B cell (primary cell): ENCODE results near the gene SIGMAR1. TPM values are rescaled to one million over a fixed set of nuclear protein-coding genes. Genes with fewer than 3 reads are reported as not detected.
A peak's percentile ranks its signal among the peaks of the same experiment; 100 is the strongest.

Experiments
- ATAC-seq: fragments of 200-7000 bp; cut with Tn5 transposase; one replicate; pipeline ENCODE4 v1.10.0; 2021; ENCODE audit warnings: low read depth, mild to moderate bottlenecking, moderate number of reproducible peaks, moderate library complexity
- CTCF ChIA-PET: fragments of 350-600 bp; sonication (Branson Sonifier 250); formaldehyde crosslinking; loops from one replicate; lab custom pipeline; 2021; ENCODE audit warnings: antibody characterized with exemption, inconsistent platforms; lab: Charles Lee
- POLR2A ChIA-PET: fragments of 350-600 bp; sonication (Branson Sonifier 250); formaldehyde crosslinking; loops from one replicate; lab custom pipeline; 2021; ENCODE audit warnings: antibody characterized with exemption; lab: Charles Lee
- DNase-seq: peaks from one replicate; pipeline ENCODE4 v3.0.0; 2013
- H2AFZ ChIP-seq: 2 replicates; pipeline ENCODE4 v1.6.1; 2012; ENCODE audit warnings: mild to moderate bottlenecking, low read depth, low read length; ENCODE audit not compliant: insufficient read depth, poor library complexity, severe bottlenecking
- H3K27ac ChIP-seq, 2 donors: 1 replicate in 1 of 2; 2 replicates in 1 of 2; pipeline ENCODE4 v1.5.1; 2012 to 2013; ENCODE audit warnings: low read length in 2 of 2, mild to moderate bottlenecking in 2 of 2, moderate library complexity in 1 of 2
- H3K27me3 ChIP-seq, 4 experiments: fragments of 200-600 bp in 1 of 4; sonication (generic) in 1 of 4; replicated peaks in 1 of 4; 1 replicate in 2 of 4; 2 replicates in 2 of 4; pipeline versions ENCODE4 v1.6.1 to v1.7.0; 2013 to 2016; ENCODE audit warnings: low read length in 3 of 4, mild to moderate bottlenecking in 2 of 4, mixed read lengths in 1 of 4, moderate library complexity in 1 of 4; ENCODE audit not compliant: insufficient read depth in 4 of 4, control insufficient read depth in 3 of 4; ENCODE audit errors: control extremely low read depth in 1 of 4
- H3K36me3 ChIP-seq, 2 experiments: replicated peaks in 1 of 2; 1 replicate in 1 of 2; 2 replicates in 1 of 2; pipeline versions ENCODE4 v1.6.1 to v1.7.1; 2013; ENCODE audit warnings: low read length in 1 of 2; ENCODE audit not compliant: insufficient read depth in 2 of 2, control insufficient read depth in 1 of 2; ENCODE audit errors: control extremely low read depth in 1 of 2, extremely low read depth in 1 of 2
- H3K4me1 ChIP-seq, 2 donors: fragments of 200-600 bp in 1 of 2; sonication (generic) in 1 of 2; 1 replicate in 1 of 2; 2 replicates in 1 of 2; pipeline versions ENCODE4 v1.5.1 to v1.6.1; 2013 to 2017; ENCODE audit warnings: low read length in 2 of 2; ENCODE audit not compliant: control insufficient read depth in 2 of 2, insufficient read depth in 2 of 2
- H3K4me2 ChIP-seq: replicated peaks from 2 replicates; pipeline ENCODE3; 2012; ENCODE audit warnings: mild to moderate bottlenecking, low read depth, low read length; ENCODE audit not compliant: poor library complexity, severe bottlenecking
- H3K4me3 ChIP-seq, 5 experiments: fragments of 200-600 bp in 1 of 5; sonication (generic) in 1 of 5; 1 replicate in 3 of 5; 2 replicates in 2 of 5; pipeline versions ENCODE4 v1.5.1 to v1.7.0; 2011 to 2016; ENCODE audit warnings: low read length in 4 of 5, mild to moderate bottlenecking in 4 of 5, low read depth in 2 of 5, control low read depth in 1 of 5, moderate library complexity in 1 of 5; ENCODE audit not compliant: insufficient read depth in 1 of 5; ENCODE audit errors: control extremely low read depth in 1 of 5, extremely low read depth in 1 of 5
- H3K79me2 ChIP-seq: fragments of 200-600 bp; sonication (generic); one replicate; pipeline ENCODE4 v1.6.0; 2016; ENCODE audit warnings: low read length; ENCODE audit not compliant: control insufficient read depth, insufficient read depth
- H3K9ac ChIP-seq: fragments of 200-600 bp; sonication (generic); 2 replicates; pipeline ENCODE4 v1.6.1; 2017; ENCODE audit warnings: mild to moderate bottlenecking, low read length, moderate library complexity
- H3K9me3 ChIP-seq, 3 donors: one replicate each; pipeline versions ENCODE4 v1.6.1 to v1.7.1; 2013; ENCODE audit warnings: low read length in 2 of 3; ENCODE audit not compliant: control insufficient read depth in 2 of 3, insufficient read depth in 1 of 3; ENCODE audit errors: control extremely low read depth in 1 of 3
- H4K20me1 ChIP-seq: 2 replicates; pipeline ENCODE4 v1.6.0; 2012; ENCODE audit warnings: mild to moderate bottlenecking, low read length; ENCODE audit not compliant: insufficient read depth, control insufficient read depth, poor library complexity, severe bottlenecking
- H3K27ac Mint-ChIP-seq: one replicate; pipeline ENCODE4 v1.8.0; 2021; ENCODE audit warnings: mixed read lengths
- H3K27me3 Mint-ChIP-seq: one replicate; pipeline ENCODE4 v1.8.0; 2021; ENCODE audit warnings: mixed read lengths
- H3K4me1 Mint-ChIP-seq: one replicate; pipeline ENCODE4 v1.8.0; 2021; ENCODE audit warnings: mixed read lengths
- H3K4me3 Mint-ChIP-seq: one replicate; pipeline ENCODE4 v1.8.0; 2021; ENCODE audit warnings: mixed read lengths
- H3K9me3 Mint-ChIP-seq: one replicate; pipeline ENCODE4 v1.8.0; 2022; ENCODE audit warnings: mixed read lengths; ENCODE audit not compliant: insufficient read depth
- EZH2 ChIP-seq: IDR thresholded peaks from 2 replicates; pipeline ENCODE4 v1.6.1; 2012; ENCODE audit warnings: borderline replicate concordance, low read depth, mild to moderate bottlenecking, moderate library complexity, low read length; ENCODE audit not compliant: insufficient read depth, poor library complexity, severe bottlenecking
- WGBS: methylation state at CpG from one replicate; pipeline ENCODE4 v1.1.5; 2013; ENCODE audit warnings: missing lambda C conversion rate; ENCODE audit not compliant: insufficient coverage; 5-methylcytosine and 5-hydroxymethylcytosine counted together
- intact Hi-C: fragments of 100-400 bp; cut with micrococcal nuclease; formaldehyde crosslinking; loops from one replicate; pipeline ENCODE4 v1.10.0; 2022
- polyA plus RNA-seq: library from polyadenylated mRNA; depleted of rRNA; stranded (reverse); fragments of >200 nt; gene quantifications from 2 replicates; pipeline ENCODE4 v1.2.3, GENCODE V29; 2012
- total RNA-seq, 2 donors: library from RNA; stranded (reverse); fragments of 120-200 nt in 1 of 2; gene quantifications; 1 replicate in 1 of 2; 2 replicates in 1 of 2; pipeline versions ENCODE4 v1.2.3 to v1.2.4, GENCODE V29; 2013 to 2022
- TF ChIP-seq, protein P1 (sequence below): fragments of 200-600 bp; IDR thresholded peaks from one replicate; pipeline ENCODE4 v1.8.0; 2022; ENCODE audit warnings: antibody characterized with exemption, mild to moderate bottlenecking

Gene SIGMAR1
- total and polyA plus RNA-seq, 2 donors (not counting 1 experiment from before 2014, with no cell fraction given) = 21.4 to 30.7 TPM

DNA sequence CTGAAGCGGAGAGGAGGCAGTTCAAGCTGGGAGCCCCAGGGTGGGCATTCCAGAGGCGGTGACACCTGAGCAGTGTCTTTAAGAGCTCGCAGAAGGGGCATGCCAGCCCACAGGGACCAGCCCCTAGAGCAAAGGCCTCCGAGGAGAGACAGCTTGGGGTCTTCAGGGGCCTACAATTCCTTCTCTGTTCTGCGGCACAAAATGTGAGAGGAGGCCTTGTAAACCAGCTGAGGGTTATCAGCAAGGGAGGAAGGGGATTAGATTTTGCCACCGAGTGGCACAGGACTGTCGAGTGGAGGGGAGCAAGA lies 505 bp upstream of the SIGMAR1 start:
- DNase-seq (no peak), ATAC-seq (no peak)
- H3K36me3 ChIP-seq = peaks cover 0 to 3% of the 10 kb centered on the region in 2 experiments
- peak overlapping the region; percentile 86 for H3K27ac Mint-ChIP-seq
- H3K9ac ChIP-seq = peak overlapping the region; percentile 79
- peak overlapping the region; percentile 92 for H2AFZ ChIP-seq
- peak overlapping the region; percentile 95 for H3K4me2 ChIP-seq
- peak overlapping the region; percentile 56 to 69 for H3K27ac ChIP-seq
- peaks cover 26% of the 10 kb centered on the region for H3K79me2 ChIP-seq
- H3K4me1 ChIP-seq = peaks cover 16 to 32% of the 10 kb centered on the region in 2 donors
- no peaks in the 10 kb centered on the region for H3K9me3 Mint-ChIP-seq
- H3K27me3 Mint-ChIP-seq = no peaks in the 10 kb centered on the region
- TF ChIP-seq EZH2 = no peak
- TF ChIP-seq, protein P1, sequence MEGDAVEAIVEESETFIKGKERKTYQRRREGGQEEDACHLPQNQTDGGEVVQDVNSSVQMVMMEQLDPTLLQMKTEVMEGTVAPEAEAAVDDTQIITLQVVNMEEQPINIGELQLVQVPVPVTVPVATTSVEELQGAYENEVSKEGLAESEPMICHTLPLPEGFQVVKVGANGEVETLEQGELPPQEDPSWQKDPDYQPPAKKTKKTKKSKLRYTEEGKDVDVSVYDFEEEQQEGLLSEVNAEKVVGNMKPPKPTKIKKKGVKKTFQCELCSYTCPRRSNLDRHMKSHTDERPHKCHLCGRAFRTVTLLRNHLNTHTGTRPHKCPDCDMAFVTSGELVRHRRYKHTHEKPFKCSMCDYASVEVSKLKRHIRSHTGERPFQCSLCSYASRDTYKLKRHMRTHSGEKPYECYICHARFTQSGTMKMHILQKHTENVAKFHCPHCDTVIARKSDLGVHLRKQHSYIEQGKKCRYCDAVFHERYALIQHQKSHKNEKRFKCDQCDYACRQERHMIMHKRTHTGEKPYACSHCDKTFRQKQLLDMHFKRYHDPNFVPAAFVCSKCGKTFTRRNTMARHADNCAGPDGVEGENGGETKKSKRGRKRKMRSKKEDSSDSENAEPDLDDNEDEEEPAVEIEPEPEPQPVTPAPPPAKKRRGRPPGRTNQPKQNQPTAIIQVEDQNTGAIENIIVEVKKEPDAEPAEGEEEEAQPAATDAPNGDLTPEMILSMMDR = no peak
- no peaks in the 10 kb centered on the region for H3K27me3 ChIP-seq
- POLR2A ChIA-PET = interaction anchor here (0.6 to 2.8 kb wide), 6 partner anchors 8 to 260 kb away, joined by 4 to 31 read pairs (median 10); partner anchors contain the start of genes DCTN3, GALT and RPP25L
- CTCF ChIA-PET = interaction anchor here (0.7 to 8.4 kb wide), 12 partner anchors 9 to 468 kb away, joined by 3 to 150 read pairs (median 6); partner anchors contain the start of genes CCL27, DCTN3, GALT and RPP25L
- peaks cover 16% of the 10 kb centered on the region for H4K20me1 ChIP-seq
- H3K9me3 ChIP-seq = no peaks in the 10 kb centered on the region
- peaks cover 30% of the 10 kb centered on the region for H3K4me1 Mint-ChIP-seq
- peak overlapping the region; percentile 92 for H3K4me3 Mint-ChIP-seq
- intact Hi-C loops = loop anchor here (1.0 kb wide), 1 partner anchor 27 kb away; no protein-coding TSS in a partner anchor
- peak overlapping the region; percentile 49 to 80 (median 63) for H3K4me3 ChIP-seq
- 27% methylated on average over 7 of the region's 7 CpGs for WGBS

DNA sequence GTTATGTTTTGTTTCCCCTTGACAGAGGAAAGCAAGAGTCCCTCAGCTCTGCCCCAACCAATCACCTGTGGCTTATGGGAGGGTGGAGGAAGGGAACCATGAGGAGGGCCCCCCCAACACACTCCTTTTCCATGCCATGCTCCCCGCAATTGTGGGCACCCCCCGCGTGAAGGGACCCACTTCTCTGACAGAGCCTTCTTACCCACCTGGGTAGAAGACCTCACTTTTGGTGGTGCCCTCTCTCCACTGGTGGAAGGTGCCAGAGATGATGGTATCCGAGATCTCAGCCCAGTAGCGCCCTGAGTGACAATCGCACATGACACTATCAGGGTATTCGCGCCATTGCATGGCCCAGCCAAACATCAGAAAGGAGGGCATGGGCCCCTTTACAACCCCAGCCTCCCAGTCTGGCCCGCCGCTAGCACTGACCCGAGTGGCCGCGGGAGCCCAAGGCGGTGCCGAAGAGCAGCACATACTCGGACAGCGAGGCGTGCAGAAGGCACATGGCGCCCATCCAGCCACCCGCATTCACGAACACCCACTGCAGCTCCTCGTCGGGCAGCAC lies 714 bp downstream of the SIGMAR1 start:
- Mint-ChIP-seq H3K27ac (peak overlapping the region; percentile 61), H3K9me3 (no peaks in the 10 kb centered on the region), H3K4me3 (peak overlapping the region; percentile 92), H3K4me1 (peaks cover 30% of the 10 kb centered on the region), H3K27me3 (no peaks in the 10 kb centered on the region)
- ChIA-PET CTCF (interaction anchor here (0.7 to 8.4 kb wide), 9 partner anchors 7 to 508 kb away, joined by 3 to 150 read pairs (median 5); partner anchors contain the start of genes DCTN3, GALT and RPP25L), POLR2A (interaction anchor here (0.6 to 2.8 kb wide), 7 partner anchors 10 to 624 kb away, joined by 4 to 31 read pairs (median 10); partner anchors contain the start of genes DCTN3, GALT and RPP25L)
- Histone ChIP-seq H3K9ac (peak overlapping the region; percentile 79), H3K9me3 (no peaks in the 10 kb centered on the region), H3K79me2 (peaks cover 26% of the 10 kb centered on the region), H3K4me1 (peaks cover 16 to 32% of the 10 kb centered on the region in 2 donors), H2AFZ (peak overlapping the region; percentile 92), H3K27ac (peak overlapping the region; percentile 28 to 69), H4K20me1 (peaks cover 16% of the 10 kb centered on the region), H3K4me3 (peak overlapping the region; percentile 3 to 80 (median 63)), H3K27me3 (no peaks in the 10 kb centered on the region), H3K36me3 (peaks cover 0 to 3% of the 10 kb centered on the region in 2 experiments), H3K4me2 (peak overlapping the region; percentile 95)
- TF ChIP-seq EZH2 = no peak
- TF ChIP-seq, protein P1 = no peak
- ATAC-seq (no peak), DNase-seq (no peak)
- intact Hi-C loops = loop anchor here (1.0 to 2.0 kb wide), 7 partner anchors 9 to 260 kb away; partner anchors contain the start of genes DCTN3, DNAI1, FAM219A and GALT
- 11% methylated on average over 20 of the region's 23 CpGs for WGBS
